ENCODE results near the gene P2RX3.

P2RX3 gene

DNA sequence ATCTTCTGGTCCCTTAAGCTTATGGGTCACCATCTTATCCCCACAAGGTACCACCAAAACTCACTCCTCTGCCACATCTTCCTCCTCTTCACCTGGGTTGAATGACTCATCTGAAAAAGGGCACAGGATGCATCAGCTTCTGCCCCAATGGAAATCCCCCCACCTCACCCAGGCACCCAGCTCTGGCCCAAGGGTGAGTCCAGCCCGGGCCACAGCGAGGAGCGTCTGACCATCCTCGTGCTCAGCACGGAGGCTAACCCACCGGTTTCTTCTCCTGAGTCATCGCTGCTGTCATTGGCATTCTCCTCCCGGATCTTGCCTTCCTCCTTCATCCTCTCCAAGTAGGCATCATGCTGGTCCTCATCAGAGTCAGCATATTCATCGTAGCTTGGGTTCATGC, 8.1 kb upstream of the P2RX3 start:
- no peak for DNase-seq
- Histone ChIP-seq H4K20me1 (ENCODE audit: insufficient read depth, low read length) (peaks cover 13% of the 10 kb centered on the region; the same call in 1 of the 2 replicates), H3K9ac (ENCODE audit: low read depth, low read length) (no peak overlapping the region), H3K79me2 (ENCODE audit: insufficient read depth, low read length) (peaks cover 37% of the 10 kb centered on the region), H3K36me3 (ENCODE audit: insufficient read depth, low read length) (peaks cover 90% of the 10 kb centered on the region), H2AFZ (ENCODE audit: low read depth, low read length) (no peak overlapping the region), H3K4me3 (ENCODE audit: low read depth in 1 of 2, low read length in 2 of 2) (no peak overlapping the region), H3K27me3 (ENCODE audit: insufficient read depth, low read length, poor library complexity) (no peaks in the 10 kb centered on the region), H3K27ac (ENCODE audit: low read length) (no peak overlapping the region), H3K4me2 (ENCODE audit: insufficient read depth, low read length) (no peak overlapping the region; the same call in 1 of the 2 replicates), H3K4me1 (ENCODE audit: insufficient read depth, low read length) (peaks cover 67% of the 10 kb centered on the region), H3K9me3 (ENCODE audit: insufficient read depth, low read length, severe bottlenecking) (no peaks in the 10 kb centered on the region)
- no peak for ATAC-seq (ENCODE audit: insufficient read depth, low read depth)
- TF ChIP-seq EZH2 (IDR thresholded peaks at IDR 0.05; ENCODE audit: borderline replicate concordance, low read depth, low read length, severe bottlenecking): no peak
- TF ChIP-seq, protein P1, sequence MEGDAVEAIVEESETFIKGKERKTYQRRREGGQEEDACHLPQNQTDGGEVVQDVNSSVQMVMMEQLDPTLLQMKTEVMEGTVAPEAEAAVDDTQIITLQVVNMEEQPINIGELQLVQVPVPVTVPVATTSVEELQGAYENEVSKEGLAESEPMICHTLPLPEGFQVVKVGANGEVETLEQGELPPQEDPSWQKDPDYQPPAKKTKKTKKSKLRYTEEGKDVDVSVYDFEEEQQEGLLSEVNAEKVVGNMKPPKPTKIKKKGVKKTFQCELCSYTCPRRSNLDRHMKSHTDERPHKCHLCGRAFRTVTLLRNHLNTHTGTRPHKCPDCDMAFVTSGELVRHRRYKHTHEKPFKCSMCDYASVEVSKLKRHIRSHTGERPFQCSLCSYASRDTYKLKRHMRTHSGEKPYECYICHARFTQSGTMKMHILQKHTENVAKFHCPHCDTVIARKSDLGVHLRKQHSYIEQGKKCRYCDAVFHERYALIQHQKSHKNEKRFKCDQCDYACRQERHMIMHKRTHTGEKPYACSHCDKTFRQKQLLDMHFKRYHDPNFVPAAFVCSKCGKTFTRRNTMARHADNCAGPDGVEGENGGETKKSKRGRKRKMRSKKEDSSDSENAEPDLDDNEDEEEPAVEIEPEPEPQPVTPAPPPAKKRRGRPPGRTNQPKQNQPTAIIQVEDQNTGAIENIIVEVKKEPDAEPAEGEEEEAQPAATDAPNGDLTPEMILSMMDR (IDR thresholded peaks at IDR 0.05; ENCODE audit: borderline replicate concordance, extremely low read depth, low read length, poor library complexity, severe bottlenecking): no peak

DNA sequence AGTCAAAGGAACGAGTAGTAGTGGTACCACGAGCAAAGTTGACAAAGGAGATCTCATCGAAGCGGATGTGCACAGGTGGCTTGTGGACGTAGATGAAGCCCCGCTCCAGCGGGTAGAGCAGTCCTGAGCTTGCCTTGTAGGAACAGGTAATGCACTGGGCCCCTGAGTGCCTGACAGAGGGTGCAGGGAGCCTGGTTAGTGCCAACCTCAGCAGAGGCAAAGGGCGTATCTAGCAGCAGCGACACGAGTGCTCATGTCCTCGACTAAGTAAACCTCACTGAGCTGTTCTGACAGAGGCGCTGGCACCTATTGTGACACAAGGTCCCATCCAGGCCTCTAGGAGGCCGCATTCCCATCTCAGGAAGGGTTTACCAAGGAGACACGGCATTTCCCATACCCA, 6.4 kb upstream of the P2RX3 start:
- ATAC-seq (ENCODE audit: insufficient read depth, low read depth): no peak
- peaks cover 59% of the 10 kb centered on the region for H3K4me1 ChIP-seq (ENCODE audit: insufficient read depth, low read length)
- H3K79me2 ChIP-seq (ENCODE audit: insufficient read depth, low read length): peaks cover 53% of the 10 kb centered on the region

DNA sequence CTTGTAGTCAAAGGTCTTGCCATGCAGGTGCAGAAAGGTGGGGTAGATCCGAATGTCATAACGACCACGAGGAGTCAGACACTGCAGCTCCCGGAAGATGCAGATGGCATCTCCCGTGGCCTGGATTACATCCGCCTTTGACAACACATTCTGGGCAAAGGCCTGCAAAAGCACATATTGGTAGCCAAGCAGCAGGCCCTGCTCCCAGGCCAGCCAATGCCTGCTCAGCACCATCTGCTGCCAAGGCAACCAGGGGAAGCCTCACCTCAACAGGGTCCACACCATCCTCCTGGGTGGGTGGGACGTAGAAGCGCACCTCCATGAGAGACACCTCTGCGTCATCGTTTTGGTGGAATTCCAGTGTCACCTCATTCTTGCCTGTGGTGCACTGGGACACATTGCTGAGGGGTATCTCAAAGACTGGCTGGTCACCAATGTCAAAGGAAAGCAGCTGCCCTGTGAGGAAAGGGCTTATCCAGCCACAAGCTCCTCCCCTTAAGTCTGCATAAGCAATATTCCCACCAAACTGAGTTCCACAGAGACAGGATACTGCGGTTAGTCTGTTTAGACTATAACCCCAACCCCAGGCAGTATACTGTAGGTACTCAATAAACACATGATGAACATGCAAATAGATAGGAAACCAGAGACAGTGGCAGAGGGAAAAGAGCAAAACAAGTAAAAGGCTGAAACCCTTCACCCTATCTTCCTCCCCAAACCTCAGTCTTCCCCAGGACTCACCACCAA, 5.3 kb upstream of the P2RX3 start:
- Histone ChIP-seq H3K27me3 (ENCODE audit: insufficient read depth, low read length, poor library complexity) (no peaks in the 10 kb centered on the region), H3K36me3 (ENCODE audit: insufficient read depth, low read length) (peaks cover 67% of the 10 kb centered on the region), H3K4me1 (ENCODE audit: insufficient read depth, low read length) (peaks cover 51% of the 10 kb centered on the region), H2AFZ (ENCODE audit: low read depth, low read length) (no peak overlapping the region), H3K9ac (ENCODE audit: low read depth, low read length) (no peak overlapping the region), H3K79me2 (ENCODE audit: insufficient read depth, low read length) (peaks cover 53% of the 10 kb centered on the region), H3K4me3 (ENCODE audit: low read depth in 1 of 2, low read length in 2 of 2) (no peak overlapping the region), H3K9me3 (ENCODE audit: insufficient read depth, low read length, severe bottlenecking) (no peaks in the 10 kb centered on the region), H4K20me1 (ENCODE audit: insufficient read depth, low read length) (peaks cover 13% of the 10 kb centered on the region; the same call in 1 of the 2 replicates), H3K27ac (ENCODE audit: low read length) (no peak overlapping the region), H3K4me2 (ENCODE audit: insufficient read depth, low read length) (peak overlapping the region; percentile 83; the same call in 1 of the 2 replicates)
- DNase-seq: no peak
- TF ChIP-seq EZH2 (IDR thresholded peaks at IDR 0.05; ENCODE audit: borderline replicate concordance, low read depth, low read length, severe bottlenecking): no peak
- TF ChIP-seq, protein P1 (IDR thresholded peaks at IDR 0.05; ENCODE audit: borderline replicate concordance, extremely low read depth, low read length, poor library complexity, severe bottlenecking): no peak
- no peak for ATAC-seq (ENCODE audit: insufficient read depth, low read depth)

More for the DNA sequence above, 6.4 kb upstream of the P2RX3 start:
- no peak overlapping the region for H3K4me3 ChIP-seq (ENCODE audit: low read depth in 1 of 2, low read length in 2 of 2)
- no peak overlapping the region for H3K4me2 ChIP-seq (ENCODE audit: insufficient read depth, low read length)
- no peak overlapping the region for H3K27ac ChIP-seq (ENCODE audit: low read length)
- H2AFZ ChIP-seq (ENCODE audit: low read depth, low read length): no peak overlapping the region
- TF ChIP-seq, protein P1 (IDR thresholded peaks at IDR 0.05; ENCODE audit: borderline replicate concordance, extremely low read depth, low read length, poor library complexity, severe bottlenecking): no peak
- no peak for TF ChIP-seq EZH2 (IDR thresholded peaks at IDR 0.05; ENCODE audit: borderline replicate concordance, low read depth, low read length, severe bottlenecking)
- no peak for DNase-seq
- peaks cover 79% of the 10 kb centered on the region for H3K36me3 ChIP-seq (ENCODE audit: insufficient read depth, low read length)
- H3K9ac ChIP-seq (ENCODE audit: low read depth, low read length): no peak overlapping the region
- H3K9me3 ChIP-seq (ENCODE audit: insufficient read depth, low read length, severe bottlenecking): no peaks in the 10 kb centered on the region
- no peaks in the 10 kb centered on the region for H3K27me3 ChIP-seq (ENCODE audit: insufficient read depth, low read length, poor library complexity)
- peaks cover 13% of the 10 kb centered on the region; the same call in 1 of the 2 replicates for H4K20me1 ChIP-seq (ENCODE audit: insufficient read depth, low read length)
